Measurements from ENCODE around the gene CPNE5.
"Not testable (repeated sequence)": the region's sequence is repeated elsewhere in the genome, so short reads cannot be mapped to it uniquely, and the experiment has no call there.

Gene CPNE5

GRCh38 chr6:36720251-36721141 is 118.7 kb downstream of the CPNE5 start:
- DNase-seq, result no peak

GRCh38 chr6:36719126-36719525 is 120.1 kb downstream of the CPNE5 start:
- no peak for DNase-seq

- no peak for DNase-seq
These were observed 120.7 kb downstream of the CPNE5 start for GRCh38 chr6:36718560-36718959.

GRCh38 chr6:36717871-36718540 is 121.2 kb downstream of the CPNE5 start:
- DNase-seq, result no peak

- no peak for DNase-seq
These were observed 121.9 kb downstream of the CPNE5 start for GRCh38 chr6:36717231-36717825.

GRCh38 chr6:36716476-36717093 is 122.7 kb downstream of the CPNE5 start:
- DNase-seq, result no peak

GRCh38 chr6:36715469-36715868 is 123.8 kb downstream of the CPNE5 start:
- DNase-seq, result no peak

- no peak for DNase-seq
These were observed 124.7 kb downstream of the CPNE5 start for GRCh38 chr6:36714511-36714910.

GRCh38 chr6:36713846-36714245 is 125.4 kb downstream of the CPNE5 start:
- no peak for DNase-seq

- no peak for DNase-seq
These were observed 126.4 kb downstream of the CPNE5 start for GRCh38 chr6:36712816-36713215.

- no peak for DNase-seq
These were observed 132.9 kb downstream of the CPNE5 start for GRCh38 chr6:36706339-36706738.

- DNase-seq, result not testable (repeated sequence)
These were observed 134.2 kb downstream of the CPNE5 start for GRCh38 chr6:36704961-36705577.

GRCh38 chr6:36703982-36704381 is 135.3 kb downstream of the CPNE5 start:
- DNase-seq, result no peak

GRCh38 chr6:36703081-36703606 is 136.1 kb downstream of the CPNE5 start:
- no peak for DNase-seq

GRCh38 chr6:36702656-36703055 is 136.6 kb downstream of the CPNE5 start:
- no peak for DNase-seq

GRCh38 chr6:36701401-36701991 is 137.7 kb downstream of the CPNE5 start:
- no peak for DNase-seq

- DNase-seq, result no peak
These were observed 138.4 kb downstream of the CPNE5 start for GRCh38 chr6:36700831-36701230.

GRCh38 chr6:36700071-36700812 is 139.0 kb downstream of the CPNE5 start:
- DNase-seq, result no peak

GRCh38 chr6:36699348-36699747 is 139.9 kb downstream of the CPNE5 start:
- no peak for DNase-seq

GRCh38 chr6:36698871-36699271 is 140.4 kb downstream of the CPNE5 start:
- no peak for DNase-seq

GRCh38 chr6:36698196-36698595 is 141.0 kb downstream of the CPNE5 start:
- DNase-seq, result no peak

Data from activated CD4-positive, alpha-beta T cell treated with anti-CD3 and anti-CD28 coated beads for 1 hour (primary cell).